HG02763 (cell line): ENCODE measurements around the gene RBFOX1.

ENCODE experiments used
- ATAC-seq: cut with Tn5 transposase; IDR thresholded peaks from one replicate; pipeline ENCODE4 v1.9.1; 2021; ENCODE audit warnings: mild to moderate bottlenecking, moderate library complexity; ENCODE audit not compliant: unreplicated experiment

RBFOX1 gene

GRCh38 chr16:7512503-7512902 is 179.9 kb downstream of the RBFOX1 start:
- no peak for ATAC-seq

GRCh38 chr16:7513429-7513828 is 180.8 kb downstream of the RBFOX1 start:
- ATAC-seq = no peak

GRCh38 chr16:7515543-7515942 is 182.9 kb downstream of the RBFOX1 start:
- no peak for ATAC-seq

- ATAC-seq = no peak
Measured at GRCh38 chr16:7517496-7517895, 184.9 kb downstream of the RBFOX1 start.

GRCh38 chr16:7518158-7518557 is 185.5 kb downstream of the RBFOX1 start:
- ATAC-seq = no peak

GRCh38 chr16:7521834-7522233 is 189.2 kb downstream of the RBFOX1 start:
- no peak for ATAC-seq

GRCh38 chr16:7524419-7524818 is 191.8 kb downstream of the RBFOX1 start:
- ATAC-seq = no peak

- ATAC-seq = no peak
Measured at GRCh38 chr16:7526736-7527135, 194.1 kb downstream of the RBFOX1 start.

- ATAC-seq = no peak
Measured at GRCh38 chr16:7532534-7532933, 199.9 kb downstream of the RBFOX1 start.

- no peak for ATAC-seq
Measured at GRCh38 chr16:7534749-7535148, 202.1 kb downstream of the RBFOX1 start.

GRCh38 chr16:7541026-7541425 is 208.4 kb downstream of the RBFOX1 start:
- no peak for ATAC-seq

GRCh38 chr16:7545251-7545650 is 212.6 kb downstream of the RBFOX1 start:
- no peak for ATAC-seq

GRCh38 chr16:7546948-7547347 is 214.3 kb downstream of the RBFOX1 start:
- no peak for ATAC-seq

- ATAC-seq = no peak
Measured at GRCh38 chr16:7547736-7548135, 215.1 kb downstream of the RBFOX1 start.

GRCh38 chr16:7548796-7549318 is 216.2 kb downstream of the RBFOX1 start:
- ATAC-seq = no peak

- no peak for ATAC-seq
Measured at GRCh38 chr16:7550096-7550495, 217.5 kb downstream of the RBFOX1 start.

- ATAC-seq = no peak
Measured at GRCh38 chr16:7555459-7555858, 222.8 kb downstream of the RBFOX1 start.

GRCh38 chr16:7561908-7562405 is 229.3 kb downstream of the RBFOX1 start:
- no peak for ATAC-seq

GRCh38 chr16:7566360-7566759 is 233.7 kb downstream of the RBFOX1 start:
- no peak for ATAC-seq

- ATAC-seq = no peak
Measured at GRCh38 chr16:7571366-7571765, 238.7 kb downstream of the RBFOX1 start.

- no peak for ATAC-seq
Measured at GRCh38 chr16:7577588-7577987, 244.9 kb downstream of the RBFOX1 start.

- ATAC-seq = no peak
Measured at GRCh38 chr16:7579454-7579853, 246.8 kb downstream of the RBFOX1 start.

- no peak for ATAC-seq
Measured at GRCh38 chr16:7581175-7581574, 248.5 kb downstream of the RBFOX1 start.
